GM13976 (cell line): ENCODE results near the gene ASF1B.

Experiments used
- DNase-seq: peaks from one replicate; pipeline ENCODE4 v3.0.0; 2012; ENCODE audit warnings: low spot score
- CTCF ChIP-seq: IDR thresholded peaks from 2 replicates; pipeline ENCODE4 v1.5.1; 2012; ENCODE audit warnings: borderline replicate concordance, mild to moderate bottlenecking; ENCODE audit not compliant: insufficient read depth; ENCODE audit errors: extremely low read depth, missing control alignments, control extremely low read depth
- in situ Hi-C: fragments of 300-500 bp; cut with MboI; formaldehyde crosslinking; loops from one replicate; pipeline ENCODE4 v1.12.0; 2022; ENCODE audit warnings: low sequenced_read_pairs, mixed read lengths, inconsistent platforms; ENCODE audit not compliant: unreplicated experiment

The ASF1B gene

GRCh38 chr19:14160017-14160703 lies 23.8 kb upstream of the ASF1B start:
- DNase-seq, result no peak
- TF ChIP-seq CTCF, result no peak
- in situ Hi-C loops, result no loop called here

GRCh38 chr19:14159059-14159458 lies 22.7 kb upstream of the ASF1B start:
- in situ Hi-C loops, result no loop called here

GRCh38 chr19:14158276-14159023 lies 22.1 kb upstream of the ASF1B start:
- no peak for DNase-seq
- in situ Hi-C loops, result no loop called here
- no peak for TF ChIP-seq CTCF

More at GRCh38 chr19:14159059-14159458, 22.7 kb upstream of the ASF1B start:
- DNase-seq, result no peak
- TF ChIP-seq CTCF, result no peak

GRCh38 chr19:14156971-14157717 lies 20.8 kb upstream of the ASF1B start:
- in situ Hi-C loops, result no loop called here
- no peak for TF ChIP-seq CTCF
- no peak for DNase-seq

- no peak for DNase-seq
- in situ Hi-C loops, result no loop called here
- TF ChIP-seq CTCF, result no peak
Measured at GRCh38 chr19:14156122-14156521, 19.7 kb upstream of the ASF1B start.

GRCh38 chr19:14155371-14155770 lies 19.0 kb upstream of the ASF1B start:
- no peak for TF ChIP-seq CTCF
- in situ Hi-C loops, result no loop called here

More at GRCh38 chr19:14155371-14155770, 19.0 kb upstream of the ASF1B start:
- DNase-seq, result no peak
